Gastroesophageal sphincter (tissue), 4 donors: Measurements from ENCODE around the gene MLLT10. TPM values are rescaled to one million over a fixed set of nuclear protein-coding genes. Genes with fewer than 3 reads are reported as not detected.

Experiments
- ATAC-seq: fragments of 150-250 bp; one replicate; pipeline ENCODE4 v1.9.1; 2016; ENCODE audit warnings: mild to moderate bottlenecking, moderate library complexity
- H3K27ac ChIP-seq, 4 donors: fragments of 200-600 bp; sonication (generic) in 3 of 4; 1 replicate in 3 of 4; 2 replicates in 1 of 4; pipeline ENCODE4 v1.5.1; 2016 to 2019
- H3K27me3 ChIP-seq: fragments of 200-600 bp; sonication (generic); one replicate; pipeline ENCODE4 v1.5.1; 2019
- H3K36me3 ChIP-seq, 2 donors: fragments of 200-600 bp; sonication (generic); one replicate each; pipeline ENCODE4 v1.5.1; 2019; ENCODE audit warnings: control low read depth in 1 of 2
- H3K4me1 ChIP-seq, 3 donors: fragments of 200-600 bp; sonication (generic); 1 replicate in 2 of 3; 2 replicates in 1 of 3; pipeline ENCODE4 v1.5.1; 2016 to 2019; ENCODE audit warnings: control low read depth in 2 of 3
- H3K4me3 ChIP-seq, 2 donors: fragments of 200-600 bp; sonication (generic); one replicate each; pipeline ENCODE4 v1.5.1; 2019; ENCODE audit warnings: mild to moderate bottlenecking in 1 of 2, moderate library complexity in 1 of 2
- H3K9me3 ChIP-seq, 3 donors: fragments of 200-600 bp; sonication (generic); one replicate each; pipeline ENCODE4 v1.5.1; 2017 to 2019; ENCODE audit warnings: control low read depth in 2 of 3
- CTCF ChIP-seq, 4 experiments: fragments of 200-600 bp in 2 of 4; fragments of 450-650 bp in 2 of 4; sonication (generic) in 1 of 4; IDR thresholded peaks; one replicate each; pipeline ENCODE4 v1.5.1; 2017 to 2019; ENCODE audit warnings: antibody characterized with exemption in 4 of 4, mild to moderate bottlenecking in 2 of 4, moderate library complexity in 2 of 4
- EP300 ChIP-seq: sonication (generic); formaldehyde crosslinking; IDR thresholded peaks from one replicate; pipeline ENCODE4 v1.6.1; 2017; ENCODE audit warnings: antibody characterized with exemption, mild to moderate bottlenecking
- POLR2A ChIP-seq, 2 donors: fragments of 450-650 bp; IDR thresholded peaks; one replicate each; pipeline ENCODE4 v1.6.1; 2017; ENCODE audit warnings: antibody characterized with exemption in 2 of 2, mild to moderate bottlenecking in 2 of 2, moderate library complexity in 1 of 2
- POLR2AphosphoS5 ChIP-seq: sonication (generic); formaldehyde crosslinking; IDR thresholded peaks from one replicate; pipeline ENCODE4 v1.6.1; 2017; ENCODE audit warnings: antibody characterized with exemption
- WGBS, 2 donors: methylation state at CpG; one replicate each; pipeline ENCODE4 v1.1.5; 2018; ENCODE audit warnings: low coverage in 1 of 2; 5-methylcytosine and 5-hydroxymethylcytosine counted together
- total RNA-seq, 4 donors: library from RNA; depleted of rRNA; stranded (reverse); fragments of >200 nt; gene quantifications; one replicate each; pipeline ENCODE4 v1.1.0, GENCODE V29; 2016

MLLT10 gene
- total RNA-seq, 4 donors from 2014 or later: 27.2 to 52.1 (median 39.0) TPM

- no peaks in the 10 kb centered on the region for H3K27me3 ChIP-seq
- H3K4me1 ChIP-seq: peaks cover 0 to 15% (median 0%) of the 10 kb centered on the region in 3 donors
- no peak overlapping the region for H3K27ac ChIP-seq
- H3K4me3 ChIP-seq: no peak overlapping the region
- 91 to 94% methylated on average over 4 of the region's 4 CpGs for WGBS, 2 donors
- TF ChIP-seq POLR2AphosphoS5: no peak
- no peak for TF ChIP-seq CTCF (IDR thresholded peaks at IDR 0.05)
- no peak for TF ChIP-seq EP300
- H3K9me3 ChIP-seq: no peaks in the 10 kb centered on the region
- H3K36me3 ChIP-seq: no peaks in the 10 kb centered on the region
- no peak for ATAC-seq
Observed at GRCh38 chr10:21490028-21490710, 43.9 kb upstream of the MLLT10 start.

GRCh38 chr10:21490711-21491105 lies 43.3 kb upstream of the MLLT10 start:
- 87 to 90% methylated on average over 2 of the region's 2 CpGs for WGBS, 2 donors
- no peak for ATAC-seq
- Histone ChIP-seq H3K4me3 (no peak overlapping the region), H3K27me3 (no peaks in the 10 kb centered on the region), H3K27ac (no peak overlapping the region), H3K4me1 (peaks cover 0 to 18% (median 0%) of the 10 kb centered on the region in 3 donors), H3K36me3 (no peaks in the 10 kb centered on the region), H3K9me3 (no peaks in the 10 kb centered on the region)
- no peak for TF ChIP-seq EP300
- no peak for TF ChIP-seq CTCF (IDR thresholded peaks at IDR 0.05)
- TF ChIP-seq POLR2AphosphoS5: no peak
- no peak for TF ChIP-seq POLR2A (IDR thresholded peaks at IDR 0.05)

- H3K9me3 ChIP-seq: no peaks in the 10 kb centered on the region
- ATAC-seq: no peak
- no peak overlapping the region for H3K27ac ChIP-seq
- WGBS, 2 donors: 84 to 93% methylated on average over 3 of the region's 3 CpGs
- TF ChIP-seq POLR2AphosphoS5: no peak
- TF ChIP-seq POLR2A (IDR thresholded peaks at IDR 0.05): no peak
- TF ChIP-seq CTCF (IDR thresholded peaks at IDR 0.05): no peak
- TF ChIP-seq EP300: no peak
- H3K4me3 ChIP-seq: no peak overlapping the region
- H3K27me3 ChIP-seq: no peaks in the 10 kb centered on the region
- H3K36me3 ChIP-seq: no peaks in the 10 kb centered on the region
- peaks cover 0 to 34% (median 4%) of the 10 kb centered on the region in 3 donors for H3K4me1 ChIP-seq
Observed at GRCh38 chr10:21492421-21492820, 41.6 kb upstream of the MLLT10 start.

GRCh38 chr10:21493784-21494183 lies 40.2 kb upstream of the MLLT10 start:
- Histone ChIP-seq H3K36me3 (no peaks in the 10 kb centered on the region), H3K9me3 (no peaks in the 10 kb centered on the region), H3K27ac (peak overlapping the region in 1 of 4 donors; percentile 78), H3K4me1 (peaks cover 0 to 38% (median 6%) of the 10 kb centered on the region in 3 donors), H3K4me3 (peak overlapping the region in 1 of 2 donors; percentile 79), H3K27me3 (no peaks in the 10 kb centered on the region)
- ATAC-seq: no peak
- TF ChIP-seq POLR2AphosphoS5 (no peak), CTCF (IDR thresholded peaks at IDR 0.05) (no peak), POLR2A (IDR thresholded peaks at IDR 0.05) (no peak), EP300 (no peak)
- 93 to 100% methylated on average over 2 to 5 of the region's 9 CpGs for WGBS, 2 donors
